ENCODE results near the gene FEN1.

Gene FEN1, protein sequence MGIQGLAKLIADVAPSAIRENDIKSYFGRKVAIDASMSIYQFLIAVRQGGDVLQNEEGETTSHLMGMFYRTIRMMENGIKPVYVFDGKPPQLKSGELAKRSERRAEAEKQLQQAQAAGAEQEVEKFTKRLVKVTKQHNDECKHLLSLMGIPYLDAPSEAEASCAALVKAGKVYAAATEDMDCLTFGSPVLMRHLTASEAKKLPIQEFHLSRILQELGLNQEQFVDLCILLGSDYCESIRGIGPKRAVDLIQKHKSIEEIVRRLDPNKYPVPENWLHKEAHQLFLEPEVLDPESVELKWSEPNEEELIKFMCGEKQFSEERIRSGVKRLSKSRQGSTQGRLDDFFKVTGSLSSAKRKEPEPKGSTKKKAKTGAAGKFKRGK

DNA sequence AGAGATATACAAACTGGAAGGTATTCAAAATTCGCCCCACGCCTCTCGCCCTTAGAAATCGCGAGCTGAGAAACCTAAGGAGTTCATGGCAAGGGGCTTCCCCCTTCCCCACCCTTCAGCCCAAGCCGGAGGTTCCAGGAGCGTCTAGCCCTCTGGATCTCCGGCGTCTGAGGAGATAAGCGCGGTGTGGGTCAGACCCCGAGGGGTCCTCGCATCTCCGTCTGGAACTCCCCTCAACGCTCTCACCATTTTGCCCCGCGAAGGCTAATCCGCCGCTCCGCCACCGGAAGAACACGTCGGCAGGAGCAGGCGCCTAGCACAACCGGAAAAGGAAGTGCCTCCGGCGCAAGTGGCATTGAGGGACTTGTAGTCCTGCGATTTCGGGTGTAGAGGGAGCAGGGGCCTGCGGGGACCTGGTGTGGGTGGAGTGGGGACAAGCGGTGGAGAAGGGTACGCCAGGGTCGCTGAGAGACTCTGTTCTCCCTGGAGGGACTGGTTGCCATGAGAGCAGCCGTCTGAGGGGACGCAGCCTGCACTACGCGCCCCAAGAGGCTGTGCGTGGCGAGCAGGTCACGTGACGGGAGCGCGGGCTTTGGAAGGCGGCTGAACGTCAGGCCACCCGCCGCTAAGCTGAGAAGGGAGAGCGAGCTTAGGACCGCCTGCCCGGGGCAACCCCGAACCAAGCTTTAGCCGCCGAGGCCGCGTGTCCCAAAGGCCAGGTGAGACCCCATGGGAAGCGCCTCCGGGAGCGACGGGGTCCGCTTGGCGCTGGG lies at the start of gene FEN1, which contains the start of gene TMEM258:
Gene FEN1 (plus strand): TSS at position 602 of the 773 bp plus-strand sequence. CDS start 2,451 bp downstream, outside the sequence.
Gene TMEM258 (minus strand): TSS at position 290 of the 773 bp plus-strand sequence. CDS start 41 bp downstream, at position 249.
- peak; percentile 65 to 100 (median 94) for DNase-seq

DNA sequence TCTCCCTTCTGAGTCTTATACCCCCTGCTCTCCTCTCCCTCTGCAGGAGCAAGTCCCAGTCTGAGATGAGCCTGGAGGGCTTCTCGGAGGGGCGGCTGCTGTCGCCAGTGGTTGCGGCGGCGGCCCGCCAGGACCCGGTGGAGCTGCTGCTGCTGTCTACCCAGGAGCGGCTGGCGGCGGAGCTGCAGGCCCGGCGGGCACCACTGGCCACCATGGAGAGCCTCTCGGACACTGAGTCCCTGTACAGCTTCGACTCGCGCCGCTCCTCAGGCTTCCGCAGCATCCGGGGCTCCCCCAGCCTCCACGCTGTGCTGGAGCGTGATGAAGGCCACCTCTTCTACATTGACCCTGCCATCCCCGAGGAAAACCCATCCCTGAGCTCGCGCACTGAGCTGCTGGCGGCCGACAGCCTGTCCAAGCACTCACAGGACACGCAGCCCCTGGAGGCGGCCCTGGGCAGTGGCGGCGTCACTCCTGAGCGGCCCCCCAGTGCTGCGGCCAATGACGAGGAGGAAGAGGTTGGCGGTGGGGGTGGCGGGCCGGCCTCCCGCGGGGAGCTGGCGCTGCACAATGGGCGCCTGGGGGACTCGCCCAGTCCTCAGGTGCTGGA lies 49.1 kb upstream of the FEN1 start:
- DNase-seq, result no peak

DNA sequence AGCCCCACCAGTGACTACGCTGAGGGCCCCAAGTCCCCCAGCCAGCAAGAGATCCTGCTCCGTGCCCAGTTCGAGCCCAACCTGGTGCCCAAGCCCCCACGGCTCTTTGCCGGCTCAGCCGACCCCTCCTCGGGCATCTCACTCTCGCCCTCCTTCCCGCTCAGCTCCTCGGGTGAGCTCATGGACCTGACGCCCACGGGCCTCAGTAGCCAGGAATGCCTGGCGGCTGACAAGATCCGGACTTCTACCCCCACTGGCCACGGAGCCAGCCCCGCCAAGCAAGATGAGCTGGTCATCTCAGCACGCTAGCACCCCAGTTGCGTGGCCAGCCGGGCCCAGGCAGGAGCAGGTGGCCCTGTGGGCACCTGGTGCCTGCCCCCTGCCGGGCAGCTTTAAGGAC lies 48.5 kb upstream of the FEN1 start:
- no peak for DNase-seq

DNA sequence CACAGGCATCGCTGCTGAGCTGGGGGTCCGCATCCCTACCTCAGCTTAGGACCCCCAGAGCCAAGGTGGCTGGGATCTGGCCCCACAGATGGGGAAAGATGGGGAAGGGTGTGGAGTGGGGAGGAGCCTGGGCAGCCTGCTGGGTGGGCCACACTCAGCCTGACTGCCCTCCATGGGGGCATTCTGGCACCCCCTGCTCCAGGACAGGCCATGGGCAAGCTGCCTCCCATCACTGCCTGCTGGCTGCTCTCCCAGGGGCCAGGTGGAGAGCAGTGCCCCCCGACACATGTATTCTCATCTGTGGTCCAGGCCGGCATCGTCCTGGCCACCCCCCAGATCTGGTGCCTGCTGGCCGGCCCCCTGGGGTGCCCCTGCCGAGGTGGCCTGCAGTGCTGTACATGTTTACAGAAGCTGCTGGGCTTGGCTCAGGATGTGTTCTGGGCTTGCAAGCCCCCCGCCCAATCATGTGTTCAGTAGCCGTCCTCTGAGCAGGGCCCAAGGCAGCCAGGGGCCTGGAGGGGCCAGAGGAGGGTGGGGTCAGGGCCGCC lies 48.0 kb upstream of the FEN1 start:
- no peak for DNase-seq

DNA sequence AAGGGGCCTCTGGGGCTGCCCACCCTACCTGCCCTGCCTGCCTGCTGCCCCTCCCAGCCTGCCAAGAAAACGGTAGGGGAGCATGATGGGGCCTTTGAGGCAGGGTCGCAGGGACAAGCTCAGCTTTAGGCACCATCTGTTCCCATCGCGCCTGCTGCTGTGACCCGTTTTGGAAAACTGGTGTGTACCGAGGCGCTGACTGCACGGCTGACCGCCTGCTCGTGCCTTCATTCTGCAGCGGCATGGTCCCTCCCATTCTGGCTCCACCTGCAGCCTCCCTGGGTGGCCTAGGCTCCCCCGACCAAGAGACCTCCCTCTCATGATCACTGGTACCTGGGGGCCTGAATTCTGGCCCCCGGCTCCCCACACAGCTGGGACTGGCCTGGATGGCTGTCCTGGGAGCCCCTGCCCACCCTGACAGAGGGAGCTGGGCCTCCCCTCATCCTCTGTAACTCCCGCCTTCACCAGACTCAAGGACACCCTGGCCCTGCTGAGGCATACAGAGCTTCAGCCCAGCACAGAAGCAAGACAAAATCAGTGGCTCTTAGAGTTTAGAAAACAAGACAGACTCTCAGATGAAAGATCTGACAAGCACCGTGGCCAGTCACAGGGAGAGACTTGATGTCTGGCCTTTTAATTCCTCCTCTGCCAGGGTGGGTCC lies 46.8 kb upstream of the FEN1 start:
- peak in 1 of 58 donors; percentile 39 for DNase-seq

DNA sequence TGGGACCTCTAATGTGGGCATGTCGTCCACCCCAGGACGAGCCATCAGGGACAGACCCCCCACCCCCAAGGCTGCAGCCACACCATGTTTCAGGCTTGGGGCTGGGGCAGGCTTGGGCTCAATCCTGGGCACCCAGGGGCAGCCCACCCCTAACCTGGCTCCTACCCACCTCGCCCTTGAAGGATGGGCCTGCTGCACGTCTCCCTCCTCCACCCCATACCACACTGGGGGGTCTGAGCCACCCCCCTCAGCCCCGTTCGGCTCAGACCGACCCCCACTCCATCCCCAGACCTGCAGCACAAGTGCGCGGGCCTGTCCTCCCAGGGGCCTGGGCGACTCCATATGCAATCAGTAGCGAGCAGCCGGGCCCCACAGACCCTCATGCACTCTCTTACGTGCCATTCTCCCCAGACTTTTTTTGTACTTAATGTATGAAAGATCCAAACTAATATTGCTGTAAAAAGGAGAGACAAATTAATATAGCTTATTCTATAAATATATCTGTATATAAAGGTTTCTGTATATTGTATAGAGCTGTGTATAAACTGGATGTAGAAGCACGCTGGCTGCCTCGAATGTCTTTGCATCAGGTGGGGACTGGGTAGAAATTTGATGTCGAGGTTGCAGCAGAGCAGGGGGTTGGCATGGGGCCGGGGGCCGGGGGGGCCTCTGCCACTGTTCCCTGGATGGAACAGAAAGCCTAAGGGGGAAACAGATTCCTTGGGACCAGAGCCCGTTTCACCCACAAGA lies 46.1 kb upstream of the FEN1 start:
- DNase-seq, result no peak

DNA sequence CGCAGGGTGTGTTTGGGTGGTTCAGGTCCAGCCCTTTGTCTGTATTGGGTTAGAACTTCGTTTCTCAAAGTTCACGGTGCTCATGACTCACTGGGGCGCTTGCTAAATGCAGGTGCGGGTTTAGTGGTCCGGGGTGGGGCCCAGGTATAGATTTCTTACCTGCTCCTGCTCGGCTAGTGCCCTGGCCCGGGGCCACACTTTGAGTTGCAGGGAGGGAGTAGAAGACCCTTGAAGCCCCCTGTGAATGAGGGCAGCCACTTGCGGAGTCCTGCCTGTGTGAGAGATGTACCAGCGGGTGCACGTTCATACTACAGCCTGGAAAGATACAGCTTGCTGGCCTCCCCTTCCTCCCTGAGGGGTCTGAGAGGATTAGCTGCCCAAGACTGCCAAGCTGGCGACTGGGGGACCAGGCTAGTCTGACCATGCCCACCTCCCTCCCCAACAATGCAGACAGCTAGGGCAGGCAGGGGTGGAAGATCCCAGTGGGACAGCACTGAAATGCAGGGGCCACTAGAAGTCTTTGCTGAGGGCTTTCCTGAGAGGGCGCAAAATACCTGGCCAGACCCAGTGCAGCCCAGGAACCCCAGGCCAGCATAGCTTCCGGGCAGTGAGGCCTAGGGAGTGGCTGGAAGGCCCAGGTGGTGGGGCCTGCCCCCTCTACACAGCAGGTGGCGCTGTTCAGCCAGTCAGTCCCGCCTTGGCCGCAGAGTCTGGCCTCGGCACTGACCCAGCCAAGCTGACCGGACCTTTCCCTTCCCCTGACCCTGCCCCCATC lies 45.3 kb upstream of the FEN1 start:
- peak in 54 of 58 donors; percentile 19 to 89 (median 70) for DNase-seq

DNA sequence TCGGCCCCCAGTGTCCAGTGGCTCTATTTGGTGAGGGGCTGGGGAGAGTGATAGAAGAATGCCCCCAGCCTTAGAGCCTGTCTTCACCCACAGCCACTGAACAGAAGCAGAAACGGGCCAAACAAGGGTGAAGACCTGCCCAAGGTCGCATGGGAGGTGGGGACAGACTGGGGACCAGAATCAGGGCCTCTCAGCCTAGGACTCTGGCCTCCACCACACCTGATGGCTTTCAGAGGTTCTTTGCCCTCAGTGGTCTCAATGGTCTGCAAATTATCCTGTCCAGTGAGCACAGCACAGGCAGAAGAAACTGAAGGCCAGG lies 44.8 kb upstream of the FEN1 start:
- DNase-seq, result no peak

DNA sequence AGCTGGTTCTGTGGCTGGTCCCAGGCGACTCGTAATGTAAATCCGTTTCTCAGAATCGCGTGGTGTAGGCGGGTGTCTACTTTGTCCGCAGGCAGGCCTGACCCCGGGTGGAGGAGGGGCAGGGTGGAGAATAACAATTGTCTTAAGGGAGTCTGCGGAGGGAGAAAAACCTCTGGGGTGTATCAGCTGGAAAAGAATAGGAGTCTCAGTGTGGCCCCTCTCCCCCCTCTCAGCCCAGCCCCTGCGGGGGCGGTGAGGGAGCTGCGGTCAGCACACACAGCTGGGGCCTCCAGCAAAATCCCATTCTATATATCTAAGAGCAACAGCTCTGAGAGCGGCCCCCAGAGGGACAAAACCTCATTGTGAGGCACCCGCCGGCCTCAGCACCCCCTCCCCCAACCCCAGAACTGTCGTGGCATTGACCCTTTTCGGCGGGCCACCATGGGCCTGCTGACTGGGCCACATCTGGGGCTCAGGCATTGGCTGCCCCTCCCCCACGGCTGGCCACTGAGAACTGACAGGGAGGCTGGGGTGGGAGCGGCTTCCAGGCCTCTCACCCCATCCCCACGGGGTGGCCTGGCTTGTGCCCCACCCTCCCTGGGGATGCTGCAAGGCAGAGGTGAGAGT lies 43.0 kb upstream of the FEN1 start:
- DNase-seq, result peak in 56 of 58 donors; percentile 26 to 98 (median 84)

DNA sequence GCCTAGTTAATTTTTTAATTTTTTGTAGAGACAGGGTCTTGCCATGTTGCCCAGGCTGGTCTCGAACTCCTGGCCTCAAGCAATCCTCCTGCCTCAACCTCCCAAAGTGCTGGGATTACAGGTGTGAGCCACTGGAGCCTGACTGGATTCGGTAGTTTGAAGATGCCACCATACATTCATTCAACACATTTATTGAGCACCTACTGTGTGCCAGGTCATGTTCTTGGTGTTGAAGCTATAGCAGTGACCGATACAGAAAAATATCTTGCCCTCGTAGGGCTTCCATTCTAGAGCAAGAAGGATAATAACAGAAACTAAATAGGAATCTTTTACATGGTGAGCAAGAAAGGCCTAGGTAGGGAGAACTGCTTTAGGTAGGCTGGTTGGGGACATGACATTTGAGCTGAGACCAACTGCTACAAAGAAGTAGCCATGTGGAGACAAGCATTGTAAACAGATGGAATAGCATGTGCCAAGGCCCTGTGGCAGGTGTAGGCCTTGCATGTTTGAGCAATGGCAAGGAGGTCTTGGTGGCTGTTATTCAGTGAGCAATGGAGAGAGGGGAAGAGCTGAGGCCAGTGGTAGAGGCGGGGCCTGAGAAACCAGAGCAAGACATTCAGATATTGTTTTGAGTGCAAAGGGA lies 42.0 kb upstream of the FEN1 start:
- DNase-seq, result no peak

DNA sequence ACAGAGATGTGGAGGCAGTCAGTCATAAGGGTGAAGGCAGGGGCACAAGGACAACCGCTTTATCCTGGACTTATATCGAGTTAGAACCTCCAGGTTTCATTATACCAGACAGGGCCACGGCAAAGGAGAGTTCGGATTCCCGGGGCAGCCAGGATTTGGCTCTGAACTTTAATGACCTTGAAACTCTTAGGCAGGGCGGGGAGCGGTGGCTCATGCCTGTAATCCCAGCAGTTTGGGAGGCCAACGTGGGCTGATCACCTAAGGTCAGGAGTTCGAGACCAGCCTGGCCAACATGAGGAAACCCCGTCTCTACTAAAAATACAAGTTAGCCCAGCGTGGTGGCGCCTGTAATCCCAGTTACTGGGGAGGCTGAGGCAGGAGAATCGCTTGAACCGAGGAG lies 41.3 kb upstream of the FEN1 start:
- DNase-seq, result no peak

DNA sequence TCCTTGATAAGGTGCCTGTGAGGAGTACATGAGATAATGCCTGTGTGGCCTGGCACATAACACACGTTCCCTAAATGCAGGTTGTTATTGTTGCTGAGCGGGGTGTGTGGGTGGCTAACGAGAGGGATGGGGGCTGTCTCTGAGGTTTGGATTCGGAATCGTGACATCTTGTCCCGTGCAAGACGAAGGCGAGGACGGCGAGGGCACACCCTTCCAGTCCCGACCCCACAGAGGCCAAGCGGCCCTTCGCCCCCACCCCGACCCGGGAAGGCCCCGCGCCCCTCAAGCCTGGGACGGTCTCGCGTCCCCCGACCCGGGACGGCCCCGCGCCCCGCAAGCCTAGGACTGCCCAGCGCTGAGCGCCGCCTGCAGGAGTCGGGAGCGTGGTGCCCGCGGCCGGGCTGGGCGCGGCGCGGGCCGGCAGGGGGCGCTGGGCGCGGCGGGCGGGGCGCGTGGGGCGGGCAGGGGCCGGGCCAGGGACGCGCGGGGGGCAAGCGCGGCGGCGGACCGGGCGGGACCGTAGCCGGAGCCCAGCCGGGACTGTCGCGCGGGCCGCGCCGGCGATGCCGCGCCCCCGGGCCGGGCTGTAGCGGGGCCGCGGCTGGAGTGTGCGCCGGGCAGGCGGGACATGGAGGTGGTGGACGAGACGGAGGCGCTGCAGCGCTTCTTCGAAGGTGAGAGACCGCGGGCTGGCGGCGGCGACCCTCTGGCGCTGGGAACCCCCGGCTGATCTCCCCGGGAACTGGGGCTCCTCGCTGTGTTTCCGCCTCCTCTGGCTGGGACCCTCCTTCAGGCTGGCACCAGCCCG lies 40.4 kb upstream of the FEN1 start, which contains the start of gene MYRF:
Gene MYRF (plus strand): TSS at position 520 of the 808 bp plus-strand sequence. CDS start 109 bp downstream, at position 629.
- DNase-seq, result peak in 39 of 58 donors; percentile 7 to 75 (median 42)

DNA sequence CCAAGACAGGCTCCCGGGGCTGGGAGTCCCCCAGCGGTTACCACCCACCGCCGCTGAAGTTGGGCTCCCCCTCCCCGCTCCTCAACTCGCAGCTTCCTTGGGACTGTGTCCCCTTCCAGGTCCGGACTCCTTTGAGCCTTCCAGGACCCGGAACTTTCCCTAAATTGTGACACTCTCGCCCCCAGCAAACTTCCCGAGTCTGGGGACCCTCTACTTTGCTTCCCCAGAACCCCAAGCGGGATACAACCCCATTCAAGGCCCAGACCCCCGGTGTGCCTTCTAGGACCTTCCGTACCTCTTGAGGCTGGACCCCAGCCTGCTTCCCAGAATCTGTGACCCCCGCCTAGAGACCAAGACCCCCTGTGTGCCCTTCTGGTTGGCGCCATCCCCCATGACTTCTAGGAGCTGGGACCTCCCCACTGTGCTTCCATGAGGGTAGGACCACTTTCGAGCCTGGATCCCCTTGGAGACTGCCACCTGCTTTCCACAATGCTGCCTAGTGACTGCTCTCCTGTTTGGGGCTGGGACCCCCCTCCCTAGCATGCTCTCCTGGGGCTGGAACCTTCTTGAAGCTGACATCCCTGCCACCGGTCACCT lies 39.7 kb upstream of the FEN1 start:
- peak in 1 of 58 donors; percentile 43 for DNase-seq

DNA sequence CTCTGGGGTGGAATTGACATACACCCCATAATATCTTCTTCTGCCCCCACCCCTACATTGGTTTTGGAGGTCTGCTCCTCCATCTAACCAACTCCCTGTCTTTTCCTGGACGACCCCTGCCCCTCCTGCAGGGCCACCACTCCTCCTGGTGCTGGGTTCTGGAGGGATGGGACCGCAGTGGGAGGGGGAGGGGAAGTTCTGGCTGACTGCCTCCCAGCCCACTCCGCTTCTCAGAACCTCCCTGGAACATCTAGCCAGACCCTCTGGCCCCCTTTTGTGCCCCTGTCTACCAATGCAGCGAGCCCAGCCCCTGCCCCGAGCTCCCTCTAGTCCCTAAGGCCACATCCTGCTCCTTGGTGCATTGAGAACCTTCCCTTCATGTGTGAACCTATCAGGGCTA lies 39.0 kb upstream of the FEN1 start:
- DNase-seq, result peak in 2 of 58 donors; percentile 23 to 43

DNA sequence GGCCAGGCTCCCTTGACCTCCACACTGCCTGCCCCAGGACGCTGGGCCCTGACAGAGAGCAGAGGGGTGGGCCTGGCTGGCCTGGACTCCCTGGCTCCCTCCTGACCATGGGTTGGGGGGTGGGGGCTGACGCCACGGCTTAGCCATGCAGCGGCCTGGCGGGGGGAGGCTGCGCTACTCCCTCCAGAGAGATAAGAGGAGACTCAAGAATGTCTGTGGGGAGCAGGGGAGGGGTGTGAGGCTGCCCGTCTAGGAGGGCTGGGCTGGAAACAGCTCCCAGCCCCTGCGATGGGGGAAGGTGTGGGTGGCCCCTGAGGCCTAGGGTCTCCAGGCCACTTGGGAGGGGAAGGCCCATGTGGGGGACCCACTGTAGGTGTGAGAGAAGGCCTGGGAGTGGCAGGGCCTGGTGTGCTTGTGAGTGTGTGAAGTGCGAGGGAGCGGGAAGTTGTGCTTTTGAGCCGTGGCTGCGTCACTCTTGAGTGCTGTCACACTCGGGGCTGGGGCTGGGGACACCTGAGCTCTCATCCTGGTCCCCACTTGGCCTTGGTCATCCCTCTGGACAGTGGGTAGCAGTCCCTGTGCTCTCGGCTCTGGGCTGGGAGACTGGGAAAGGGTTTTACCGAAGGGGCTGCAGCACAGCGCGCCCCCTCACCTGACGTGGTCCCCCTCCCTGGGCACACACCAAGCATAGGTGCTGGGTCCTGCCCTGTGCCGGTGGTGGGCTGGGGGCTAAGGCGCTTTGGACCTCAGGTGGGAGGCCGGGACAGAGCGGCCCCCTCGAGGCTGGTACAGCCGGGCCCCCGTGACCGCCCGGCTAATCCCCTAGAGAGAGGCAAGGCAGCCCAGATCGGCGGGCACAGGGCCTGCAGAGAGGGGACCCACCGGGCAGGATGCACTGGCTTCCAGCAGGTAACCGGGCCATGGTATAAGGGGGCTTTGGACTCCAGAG lies 37.9 kb upstream of the FEN1 start:
- DNase-seq, result peak in 3 of 58 donors; percentile 39 to 53 (median 49)

DNA sequence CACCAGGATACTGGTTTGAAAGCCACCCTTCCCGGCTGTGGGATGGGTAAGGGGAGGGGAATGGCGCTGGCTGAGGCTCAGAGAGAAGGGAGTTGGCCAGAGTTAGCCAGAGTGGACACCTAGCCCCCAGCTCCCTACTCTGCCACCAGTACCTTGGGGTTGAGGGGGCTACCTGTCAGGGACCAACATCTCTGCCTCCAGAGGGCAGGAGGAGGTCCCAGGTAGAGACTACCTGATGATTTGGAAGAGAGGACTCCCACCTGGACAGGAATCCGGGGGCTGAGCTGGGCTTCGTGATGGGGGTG lies 36.6 kb upstream of the FEN1 start:
- DNase-seq, result peak in 1 of 58 donors; percentile 11

All from anterior cingulate cortex (tissue), 58 donors.